ENCODE data around the gene ARMC12.

- TF ChIP-seq POLR2AphosphoS5 (IDR thresholded peaks at IDR 0.05) (no peak), CTCF (IDR thresholded peaks at IDR 0.05) (no peak)
These were observed 9.7 kb downstream of the ARMC12 start for GRCh38 chr6:35746516-35746915.

All from transverse colon (tissue), 4 donors.